Lower leg skin (tissue), 4 donors: ENCODE data around the gene TCHP. TPM values are rescaled to one million over a fixed set of nuclear protein-coding genes. Genes with fewer than 3 reads are reported as not detected.
"Not testable (repeated sequence)": the region's sequence is repeated elsewhere in the genome, so short reads cannot be mapped to it uniquely, and the experiment has no call there.

ENCODE experiments used
- DNase-seq, 2 donors: peaks; one replicate each; pipeline ENCODE4 v3.0.0-alpha.2; 2019; ENCODE audit warnings: low spot score in 2 of 2
- H3K4me3 ChIP-seq: fragments of 200-600 bp; sonication (generic); 2 replicates; pipeline ENCODE4 v1.5.1; 2017; ENCODE audit warnings: mild to moderate bottlenecking, low read depth; ENCODE audit not compliant: poor library complexity, severe bottlenecking
- POLR2A ChIP-seq, 2 donors: fragments of 450-650 bp; IDR thresholded peaks; one replicate each; pipeline ENCODE4 v1.6.1; 2016 to 2017; ENCODE audit warnings: antibody characterized with exemption in 2 of 2, mild to moderate bottlenecking in 1 of 2, moderate library complexity in 1 of 2
- WGBS, 2 donors: methylation state at CpG; one replicate each; pipeline ENCODE4 v1.1.5; 2018; 5-methylcytosine and 5-hydroxymethylcytosine counted together
- intact Hi-C: fragments of 100-400 bp; cut with DNase I; formaldehyde crosslinking; loops from one replicate; pipeline ENCODE4 v1.15.0; 2023; ENCODE audit warnings: low total_unique reads
- total RNA-seq, 4 donors: library from RNA; depleted of rRNA; stranded (reverse); fragments of >200 nt; gene quantifications; one replicate each; pipeline ENCODE4 v1.1.0, GENCODE V29; 2016
- TF ChIP-seq, protein P1 (sequence below), 3 donors: fragments of 450-650 bp; IDR thresholded peaks; one replicate each; pipeline ENCODE4 v1.5.1; 2016; ENCODE audit warnings: antibody characterized with exemption in 3 of 3, mild to moderate bottlenecking in 3 of 3, moderate library complexity in 2 of 3

TCHP gene
- total RNA-seq, 4 donors from 2014 or later = 28.3 to 61.5 (median 36.3) TPM

DNA sequence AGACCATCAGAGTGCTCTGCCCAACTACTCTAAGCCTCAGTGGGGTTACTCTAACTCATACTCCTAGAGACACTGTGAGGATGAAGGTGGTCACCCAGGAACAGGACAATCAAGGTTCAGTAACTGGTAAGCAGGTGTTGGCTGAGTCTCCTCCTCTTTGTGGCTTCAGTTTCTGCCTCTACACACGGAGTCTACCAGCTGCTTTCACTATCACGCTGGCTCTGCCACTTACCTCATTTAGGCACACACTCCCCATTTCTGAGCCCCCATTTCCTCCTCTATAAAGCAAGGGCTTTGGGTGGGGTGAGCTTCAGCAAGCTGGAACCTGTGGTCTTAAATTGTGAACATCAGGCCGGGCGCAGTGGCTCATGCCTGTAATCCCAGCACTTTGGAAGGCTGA, 7.3 kb upstream of the TCHP start:
- no peak overlapping the region for H3K4me3 ChIP-seq
- WGBS, 2 donors = 43 to 53% methylated on average over 4 of the region's 4 CpGs
- intact Hi-C loops = no loop called here
- DNase-seq = no peak
- TF ChIP-seq, protein P1, sequence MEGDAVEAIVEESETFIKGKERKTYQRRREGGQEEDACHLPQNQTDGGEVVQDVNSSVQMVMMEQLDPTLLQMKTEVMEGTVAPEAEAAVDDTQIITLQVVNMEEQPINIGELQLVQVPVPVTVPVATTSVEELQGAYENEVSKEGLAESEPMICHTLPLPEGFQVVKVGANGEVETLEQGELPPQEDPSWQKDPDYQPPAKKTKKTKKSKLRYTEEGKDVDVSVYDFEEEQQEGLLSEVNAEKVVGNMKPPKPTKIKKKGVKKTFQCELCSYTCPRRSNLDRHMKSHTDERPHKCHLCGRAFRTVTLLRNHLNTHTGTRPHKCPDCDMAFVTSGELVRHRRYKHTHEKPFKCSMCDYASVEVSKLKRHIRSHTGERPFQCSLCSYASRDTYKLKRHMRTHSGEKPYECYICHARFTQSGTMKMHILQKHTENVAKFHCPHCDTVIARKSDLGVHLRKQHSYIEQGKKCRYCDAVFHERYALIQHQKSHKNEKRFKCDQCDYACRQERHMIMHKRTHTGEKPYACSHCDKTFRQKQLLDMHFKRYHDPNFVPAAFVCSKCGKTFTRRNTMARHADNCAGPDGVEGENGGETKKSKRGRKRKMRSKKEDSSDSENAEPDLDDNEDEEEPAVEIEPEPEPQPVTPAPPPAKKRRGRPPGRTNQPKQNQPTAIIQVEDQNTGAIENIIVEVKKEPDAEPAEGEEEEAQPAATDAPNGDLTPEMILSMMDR (IDR thresholded peaks at IDR 0.05) = no peak
- TF ChIP-seq POLR2A (IDR thresholded peaks at IDR 0.05) = no peak

DNA sequence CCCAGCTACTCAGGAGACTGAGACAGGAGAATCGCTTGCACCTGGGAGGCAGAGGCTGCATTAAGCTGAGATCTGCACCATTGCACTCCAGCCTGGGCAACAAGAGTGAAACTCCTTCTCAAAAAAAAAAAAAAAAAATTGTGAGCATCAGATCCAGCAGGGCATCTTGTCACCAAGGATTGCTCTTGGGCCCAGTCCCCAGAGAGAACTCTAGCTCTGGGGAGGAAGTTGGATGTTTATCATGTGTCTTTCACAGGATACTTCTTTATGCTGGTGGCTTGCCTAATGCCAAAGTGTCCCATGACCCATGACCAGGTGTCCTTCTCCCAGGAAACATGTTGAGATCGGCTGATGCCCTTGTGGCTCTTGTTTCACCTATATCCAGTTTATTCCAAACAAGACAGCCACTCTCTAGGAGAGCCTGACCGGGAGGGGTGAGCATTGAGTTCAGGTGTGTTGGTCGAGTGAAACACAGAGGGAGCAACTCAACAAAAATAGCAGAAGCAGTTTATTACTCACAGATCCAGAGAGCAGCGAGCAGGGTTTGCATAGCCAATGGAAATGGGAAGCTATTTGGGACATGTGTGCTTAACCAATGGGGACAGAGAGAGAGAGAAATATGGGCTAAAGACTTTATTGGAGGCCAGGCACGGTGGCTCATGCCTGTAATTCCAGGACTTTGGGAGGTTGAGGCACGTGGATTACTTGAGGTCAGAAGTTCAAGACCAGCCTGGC, 6.6 kb upstream of the TCHP start:
- TF ChIP-seq, protein P1 (IDR thresholded peaks at IDR 0.05) = no peak
- TF ChIP-seq POLR2A (IDR thresholded peaks at IDR 0.05) = no peak
- intact Hi-C loops = no loop called here
- H3K4me3 ChIP-seq = no peak overlapping the region
- 86% methylated on average over 7 of the region's 7 CpGs for WGBS, 2 donors
- DNase-seq = no peak

DNA sequence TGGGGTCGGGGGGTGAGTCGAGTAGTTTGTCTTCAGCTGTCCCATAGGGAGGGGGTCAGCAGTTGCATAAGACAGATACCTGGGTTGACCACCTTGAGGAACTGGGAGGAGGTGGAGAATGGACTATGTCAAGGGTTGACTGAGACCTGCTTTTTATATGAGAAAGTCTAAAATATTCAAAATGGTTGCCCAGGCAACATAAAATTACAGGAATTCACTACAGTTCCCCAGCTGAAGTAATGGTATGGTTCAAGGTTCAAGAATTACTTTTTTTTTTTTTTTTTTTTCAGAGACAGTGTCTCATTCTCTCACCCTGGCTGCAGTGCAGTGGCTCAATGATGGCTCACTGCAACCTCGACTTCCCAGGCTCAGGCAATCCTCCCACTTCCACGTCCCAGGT, 5.1 kb upstream of the TCHP start:
- intact Hi-C loops = no loop called here
- WGBS, 2 donors = 66 to 67% methylated on average over 4 of the region's 4 CpGs
- no peak for DNase-seq
- no peak for TF ChIP-seq POLR2A (IDR thresholded peaks at IDR 0.05)
- TF ChIP-seq, protein P1 (IDR thresholded peaks at IDR 0.05) = no peak
- H3K4me3 ChIP-seq = no peak overlapping the region

DNA sequence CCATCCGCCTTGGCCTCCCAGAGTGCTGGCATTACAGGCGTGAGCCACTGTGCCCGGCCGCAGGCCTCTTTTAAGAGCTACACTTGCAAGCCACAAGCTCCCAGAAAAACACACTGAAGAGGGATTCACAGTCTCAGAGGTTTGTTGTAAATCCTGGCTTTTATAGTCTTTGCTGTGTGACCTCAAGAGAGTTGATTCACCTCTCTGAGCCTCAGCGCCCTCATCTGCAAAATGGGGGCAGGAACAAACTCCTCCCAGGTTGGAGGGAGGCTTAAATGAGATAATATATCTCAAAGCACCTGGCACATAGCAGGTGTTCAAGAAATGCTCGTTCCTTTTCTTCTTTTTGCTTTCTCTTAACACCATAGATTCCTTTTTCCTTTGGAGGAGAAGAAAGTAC, 3.9 kb upstream of the TCHP start:
- WGBS, 2 donors = 92% methylated on average over 6 of the region's 6 CpGs

DNA sequence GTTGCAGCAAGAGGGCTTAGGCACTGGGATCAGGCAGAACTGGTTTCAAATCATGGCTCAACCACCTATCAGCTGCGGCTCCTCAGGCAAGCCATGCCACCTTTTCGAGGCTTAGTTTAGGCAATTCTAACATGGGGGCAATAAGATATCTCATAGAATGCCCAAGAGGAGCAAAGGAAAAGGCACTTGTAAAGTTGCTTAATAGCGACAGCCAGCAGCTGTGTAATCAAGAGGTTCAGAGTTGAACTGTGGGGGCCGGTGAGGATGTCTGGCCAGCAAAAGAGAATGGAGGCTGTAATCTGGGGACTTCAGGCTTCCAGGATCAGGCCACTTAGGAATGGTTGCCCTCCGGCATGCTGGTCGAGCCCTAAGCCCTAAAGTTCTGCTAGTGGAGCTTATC, 3.0 kb upstream of the TCHP start:
- intact Hi-C loops = no loop called here
- WGBS, 2 donors = 81 to 82% methylated on average over 6 of the region's 6 CpGs
- DNase-seq = no peak
- no peak overlapping the region for H3K4me3 ChIP-seq
- TF ChIP-seq, protein P1 (IDR thresholded peaks at IDR 0.05) = no peak
- no peak for TF ChIP-seq POLR2A (IDR thresholded peaks at IDR 0.05)

More for the DNA sequence above, 3.9 kb upstream of the TCHP start:
- intact Hi-C loops = no loop called here
- no peak overlapping the region for H3K4me3 ChIP-seq
- TF ChIP-seq, protein P1 (IDR thresholded peaks at IDR 0.05) = no peak
- TF ChIP-seq POLR2A (IDR thresholded peaks at IDR 0.05) = no peak
- no peak for DNase-seq

DNA sequence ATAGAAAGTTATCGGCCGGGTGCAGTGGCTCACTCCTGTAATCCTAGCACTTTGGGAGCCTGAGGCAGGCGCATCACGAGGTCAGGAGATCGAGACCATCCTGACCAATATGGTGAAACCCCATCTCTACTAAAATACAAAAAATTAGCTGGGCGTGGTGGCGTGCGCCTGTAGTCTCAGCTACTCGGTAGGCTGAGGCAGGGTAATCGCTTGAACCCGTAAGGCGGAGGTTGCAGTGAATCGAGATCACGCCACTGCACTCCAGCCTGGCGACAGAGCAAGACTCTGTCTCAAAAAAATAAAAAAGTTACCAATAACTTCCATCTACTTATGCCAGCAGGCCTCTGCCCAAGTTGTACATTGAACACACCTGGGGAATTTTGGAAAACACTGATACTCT, 729 bp upstream of the TCHP start:
- DNase-seq, H3K4me3 ChIP-seq, intact Hi-C loops: not testable (repeated sequence)
- WGBS, 2 donors = 77% methylated on average over 15 of the region's 15 CpGs
